HCT116 (cell line): ENCODE measurements around the gene PRKAG2. TPM values are rescaled to one million over a fixed set of nuclear protein-coding genes. Genes with fewer than 3 reads are reported as not detected.

Experiments used
- ATAC-seq: fragments of 200-7000 bp; cut with Tn5 transposase; 2 replicates; pipeline ENCODE4 v1.9.1; 2020; ENCODE audit warnings: mild to moderate bottlenecking, moderate library complexity
- BruUV-seq: library from RNA; stranded (reverse); fragments of 400-500 nt; replicated peaks from 2 replicates; lab custom pipeline; 2021; lab: Mats Ljungman, UMichigan
- CTCF ChIA-PET: fragments of 300-600 bp; sonication (Branson Sonifier 250); formaldehyde crosslinking; loops from one replicate; lab custom pipeline; 2021; ENCODE audit warnings: antibody characterized with exemption; lab: Charles Lee
- POLR2A ChIA-PET: fragments of 300-600, 350-600 bp; sonication (Branson Sonifier 250); formaldehyde crosslinking; loops from one replicate; lab custom pipeline; 2021; ENCODE audit warnings: antibody characterized with exemption; lab: Charles Lee
- RAD21 ChIA-PET, 2 experiments: fragments of 300-600 bp; sonication (Branson Sonifier 250); formaldehyde crosslinking; loops; one replicate each; lab custom pipeline; 2023; ENCODE audit warnings: low total read pairs in 2 of 2; ENCODE audit not compliant: uncharacterized antibody in 2 of 2, unreplicated experiment in 2 of 2, low non-redundant PET in 1 of 2; lab: Charles Lee
- DNase-seq: peaks from one replicate; pipeline ENCODE4 v3.0.0-alpha.2; 2010; ENCODE audit warnings: low read depth, low spot score
- H2AFZ ChIP-seq: fragments of 200-600 bp; shearing (Covaris generic), sonication (generic); 2 replicates; pipeline ENCODE4 v1.6.1; 2017; ENCODE audit warnings: low read depth, mixed run types, mixed read lengths, antibody characterized with exemption, low read length; ENCODE audit not compliant: poor library complexity, severe bottlenecking
- H3K27ac ChIP-seq: 2 replicates; pipeline ENCODE4 v1.5.1; 2012; ENCODE audit warnings: low read depth, low read length
- H3K27me3 ChIP-seq: fragments of 200-600 bp; sonication (generic); 2 replicates; pipeline ENCODE4 v1.6.1; 2016; ENCODE audit warnings: mixed run types, low read length, mixed read lengths; ENCODE audit not compliant: insufficient read depth
- H3K36me3 ChIP-seq, 2 experiments: fragments of 200-500 bp in 1 of 2; fragments of 200-600 bp in 1 of 2; sonication (Bioruptor generic) in 1 of 2; sonication (generic) in 1 of 2; 2 replicates each; pipeline versions ENCODE4 v1.5.1 to v1.6.1; 2014 to 2016; ENCODE audit warnings: low read length in 2 of 2, inconsistent platforms in 1 of 2, mixed read lengths in 1 of 2, mixed run types in 1 of 2; ENCODE audit not compliant: insufficient read depth in 2 of 2, control insufficient read depth in 1 of 2
- H3K4me1 ChIP-seq, 2 experiments: fragments of 200-600 bp in 1 of 2; sonication (generic) in 1 of 2; 2 replicates each; pipeline versions ENCODE4 v1.5.1 to v1.6.1; 2012 to 2017; ENCODE audit warnings: low read length in 2 of 2, inconsistent platforms in 1 of 2, mild to moderate bottlenecking in 1 of 2, mixed read lengths in 1 of 2, mixed run types in 1 of 2, moderate library complexity in 1 of 2; ENCODE audit not compliant: insufficient read depth in 2 of 2, control insufficient read depth in 1 of 2
- H3K4me2 ChIP-seq: fragments of 200-600 bp; sonication (generic); 2 replicates; pipeline ENCODE4 v1.6.1; 2017; ENCODE audit warnings: mixed run types, low read length, mixed read lengths
- H3K4me3 ChIP-seq, 2 experiments: fragments of 200-600 bp in 1 of 2; sonication (generic) in 1 of 2; replicated peaks in 1 of 2; 2 replicates each; pipeline ENCODE4 v1.5.1; 2011 to 2016; ENCODE audit warnings: low read length in 2 of 2, control low read depth in 1 of 2, low read depth in 1 of 2, mild to moderate bottlenecking in 1 of 2, mixed read lengths in 1 of 2, mixed run types in 1 of 2
- H3K79me2 ChIP-seq: fragments of 200-600 bp; sonication (generic); 2 replicates; pipeline ENCODE4 v1.6.1; 2017; ENCODE audit warnings: mild to moderate bottlenecking, mixed run types, low read length, moderate library complexity, mixed read lengths; ENCODE audit not compliant: insufficient read depth
- H3K9ac ChIP-seq: fragments of 200-600 bp; sonication (generic); 2 replicates; pipeline ENCODE4 v1.6.1; 2016; ENCODE audit warnings: low read length, mixed read lengths
- H3K9me2 ChIP-seq: fragments of 200-600 bp; sonication (generic), shearing (Covaris generic); 2 replicates; pipeline ENCODE4 v1.6.1; 2017; ENCODE audit warnings: mixed run types, mild to moderate bottlenecking, moderate library complexity; ENCODE audit not compliant: insufficient read depth
- H3K9me3 ChIP-seq, 2 experiments: fragments of 200-500 bp in 1 of 2; fragments of 200-600 bp in 1 of 2; sonication (Bioruptor generic) in 1 of 2; sonication (generic) in 1 of 2; 2 replicates each; pipeline ENCODE4 v1.6.1; 2014 to 2017; ENCODE audit warnings: low read length in 2 of 2, mixed read lengths in 2 of 2, inconsistent platforms in 1 of 2, low read depth in 1 of 2, mild to moderate bottlenecking in 1 of 2, mixed run types in 1 of 2, moderate library complexity in 1 of 2; ENCODE audit not compliant: control insufficient read depth in 1 of 2, insufficient read depth in 1 of 2
- H4K20me1 ChIP-seq: fragments of 200-600 bp; sonication (generic), shearing (Covaris generic); 2 replicates; pipeline ENCODE4 v1.6.1; 2017; ENCODE audit warnings: mixed run types, mild to moderate bottlenecking, moderate library complexity; ENCODE audit not compliant: insufficient read depth
- CBX3 ChIP-seq: IDR thresholded peaks from 2 replicates; pipeline ENCODE4 v1.6.1; 2012; ENCODE audit warnings: low read depth
- CEBPB ChIP-seq: IDR thresholded peaks from 2 replicates; pipeline ENCODE4 v1.6.1; 2012; ENCODE audit warnings: low read depth
- EGR1 ChIP-seq: IDR thresholded peaks from 2 replicates; pipeline ENCODE4 v1.6.1; 2012; ENCODE audit warnings: low read depth
- ELF1 ChIP-seq: IDR thresholded peaks from 2 replicates; pipeline ENCODE4 v1.6.1; 2012; ENCODE audit warnings: low read depth, borderline replicate concordance
- EZH2phosphoT487 ChIP-seq: fragments of 200-600 bp; IDR thresholded peaks from 2 replicates; pipeline ENCODE4 v1.6.1; 2018; ENCODE audit warnings: antibody characterized with exemption, borderline replicate concordance
- JUND ChIP-seq: IDR thresholded peaks from 2 replicates; pipeline ENCODE4 v1.6.1; 2012
- POLR2A ChIP-seq: IDR thresholded peaks from 2 replicates; pipeline ENCODE4 v1.7.0; 2011; ENCODE audit warnings: borderline replicate concordance; ENCODE audit not compliant: insufficient read depth, insufficient read length; ENCODE audit errors: extremely low read depth
- POLR2AphosphoS5 ChIP-seq: IDR thresholded peaks from 2 replicates; pipeline ENCODE4 v1.6.1; 2011; ENCODE audit warnings: mild to moderate bottlenecking, low read depth, low read length, moderate library complexity
- REST ChIP-seq: IDR thresholded peaks from 2 replicates; pipeline ENCODE4 v1.6.1; 2012; ENCODE audit warnings: low read depth
- SIN3A ChIP-seq: IDR thresholded peaks from 2 replicates; pipeline ENCODE4 v1.6.1; 2012; ENCODE audit warnings: low read depth
- intact Hi-C: fragments of 100-400 bp; cut with micrococcal nuclease; formaldehyde crosslinking; loops from 2 replicates; pipeline ENCODE4 v1.10.0; 2022
- total RNA-seq: library from RNA; stranded (reverse); gene quantifications from one replicate; pipeline ENCODE4 v1.2.1, GENCODE V29; 2021; ENCODE audit not compliant: unreplicated experiment
- TF ChIP-seq, protein P1 (sequence below): IDR thresholded peaks from 2 replicates; pipeline ENCODE4 v1.6.1; 2012

Gene PRKAG2
- total RNA-seq, 1 experiment from 2014 or later = 23.6 TPM

GRCh38 chr7:151708610-151709009 is 168.3 kb downstream of the PRKAG2 start:
- Histone ChIP-seq H3K9me3 (no peaks in the 10 kb centered on the region), H2AFZ (no peak overlapping the region), H3K4me2 (no peak overlapping the region), H3K27me3 (no peaks in the 10 kb centered on the region), H3K27ac (no peak overlapping the region), H3K79me2 (no peaks in the 10 kb centered on the region), H3K9ac (no peak overlapping the region), H3K9me2 (no peaks in the 10 kb centered on the region), H4K20me1 (no peaks in the 10 kb centered on the region), H3K36me3 (no peaks in the 10 kb centered on the region), H3K4me1 (peaks cover 5 to 31% of the 10 kb centered on the region in 2 experiments; a peak in 3 of 4 replicates), H3K4me3 (no peak overlapping the region)
- ChIA-PET CTCF (no interaction called here), RAD21 (no interaction called here), POLR2A (no interaction called here)
- TF ChIP-seq JUND = no peak
- TF ChIP-seq POLR2A = no peak
- no peak for TF ChIP-seq EZH2phosphoT487
- TF ChIP-seq REST = no peak
- TF ChIP-seq SIN3A = no peak
- no peak for TF ChIP-seq EGR1
- TF ChIP-seq CEBPB = no peak
- TF ChIP-seq, protein P1, sequence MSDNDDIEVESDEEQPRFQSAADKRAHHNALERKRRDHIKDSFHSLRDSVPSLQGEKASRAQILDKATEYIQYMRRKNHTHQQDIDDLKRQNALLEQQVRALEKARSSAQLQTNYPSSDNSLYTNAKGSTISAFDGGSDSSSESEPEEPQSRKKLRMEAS = no peak
- no peak for TF ChIP-seq POLR2AphosphoS5
- no peak for TF ChIP-seq ELF1
- TF ChIP-seq CBX3 = no peak
- intact Hi-C loops = no loop called here
- no peak for ATAC-seq
- DNase-seq = no peak
- no TSS peak for BruUV-seq
